GM21717 (cell line): Measurements from ENCODE around the gene CYP2A7.
"Not testable (repeated sequence)": the region's sequence is repeated elsewhere in the genome, so short reads cannot be mapped to it uniquely, and the experiment has no call there.

Experiments
- ATAC-seq: cut with Tn5 transposase; IDR thresholded peaks from one replicate; pipeline ENCODE4 v1.9.1; 2021; ENCODE audit warnings: mild to moderate bottlenecking, moderate library complexity; ENCODE audit not compliant: unreplicated experiment

CYP2A7 gene

DNA sequence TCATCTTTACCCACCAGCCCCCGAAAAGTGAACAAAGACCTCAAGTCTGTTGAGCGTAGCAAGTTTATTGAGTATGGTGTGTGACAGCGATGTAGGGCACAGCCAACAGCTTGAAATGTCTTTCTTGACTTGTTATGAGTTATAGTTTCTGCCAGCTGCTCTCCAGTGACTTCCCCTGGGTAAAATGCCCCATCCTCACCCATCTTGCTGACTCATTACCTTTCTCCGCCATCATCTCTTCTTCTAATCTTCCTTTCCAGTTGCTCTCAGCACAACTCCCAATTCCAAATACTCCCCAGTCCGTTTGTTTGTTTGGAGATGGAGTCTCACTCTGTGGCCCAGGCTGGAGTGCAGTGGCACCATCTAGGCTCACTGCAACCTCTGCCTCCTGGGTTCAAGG is 18.5 kb upstream of the CYP2A7 start:
- not testable (repeated sequence) for ATAC-seq

DNA sequence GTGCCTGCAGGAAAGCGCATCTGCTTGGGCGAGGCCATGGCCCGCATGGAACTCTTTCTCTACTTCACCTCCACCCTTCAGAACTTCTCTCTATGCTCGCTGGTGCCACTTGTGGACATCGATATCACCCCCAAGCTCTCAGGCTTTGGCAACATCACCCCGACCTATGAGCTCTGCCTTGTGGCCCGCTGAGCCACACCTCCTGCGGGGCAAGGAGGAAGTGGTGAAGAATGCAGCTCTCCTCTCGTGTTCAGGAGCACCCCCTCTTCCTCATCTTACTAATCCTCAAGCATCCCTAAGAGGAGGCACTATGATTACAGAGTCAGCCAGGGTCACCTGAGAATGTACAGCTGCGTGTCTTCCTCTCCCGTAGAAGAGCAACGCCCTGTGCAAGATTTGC is 17.9 kb upstream of the CYP2A7 start:
- not testable (repeated sequence) for ATAC-seq

- ATAC-seq: not testable (repeated sequence)
Observed at GRCh38 chr19:40896843-40897789, 15.1 kb upstream of the CYP2A7 start.

DNA sequence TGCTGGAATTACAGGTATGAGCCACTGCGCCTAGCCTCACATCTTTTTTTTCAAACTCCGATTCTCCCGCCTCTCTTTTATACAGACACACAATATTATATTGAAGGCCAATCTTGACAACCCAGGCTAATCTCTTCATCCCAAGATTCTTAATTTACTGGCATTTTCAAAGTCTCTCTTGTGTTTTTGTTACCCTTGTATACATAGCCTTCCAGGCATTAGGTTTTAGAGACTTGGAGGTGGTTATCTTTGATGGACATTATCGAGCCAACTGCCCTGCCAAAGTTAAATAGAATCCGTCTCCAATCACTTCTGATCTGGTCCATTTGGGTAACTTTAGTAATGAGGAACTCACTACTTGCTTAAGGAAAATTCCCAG is 14.4 kb upstream of the CYP2A7 start:
- no peak for ATAC-seq

GRCh38 chr19:40893112-40893511 is 11.1 kb upstream of the CYP2A7 start:
- ATAC-seq: no peak

GRCh38 chr19:40889366-40889765 is 7.3 kb upstream of the CYP2A7 start:
- no peak for ATAC-seq

GRCh38 chr19:40888191-40888590 is 6.2 kb upstream of the CYP2A7 start:
- ATAC-seq: no peak

DNA sequence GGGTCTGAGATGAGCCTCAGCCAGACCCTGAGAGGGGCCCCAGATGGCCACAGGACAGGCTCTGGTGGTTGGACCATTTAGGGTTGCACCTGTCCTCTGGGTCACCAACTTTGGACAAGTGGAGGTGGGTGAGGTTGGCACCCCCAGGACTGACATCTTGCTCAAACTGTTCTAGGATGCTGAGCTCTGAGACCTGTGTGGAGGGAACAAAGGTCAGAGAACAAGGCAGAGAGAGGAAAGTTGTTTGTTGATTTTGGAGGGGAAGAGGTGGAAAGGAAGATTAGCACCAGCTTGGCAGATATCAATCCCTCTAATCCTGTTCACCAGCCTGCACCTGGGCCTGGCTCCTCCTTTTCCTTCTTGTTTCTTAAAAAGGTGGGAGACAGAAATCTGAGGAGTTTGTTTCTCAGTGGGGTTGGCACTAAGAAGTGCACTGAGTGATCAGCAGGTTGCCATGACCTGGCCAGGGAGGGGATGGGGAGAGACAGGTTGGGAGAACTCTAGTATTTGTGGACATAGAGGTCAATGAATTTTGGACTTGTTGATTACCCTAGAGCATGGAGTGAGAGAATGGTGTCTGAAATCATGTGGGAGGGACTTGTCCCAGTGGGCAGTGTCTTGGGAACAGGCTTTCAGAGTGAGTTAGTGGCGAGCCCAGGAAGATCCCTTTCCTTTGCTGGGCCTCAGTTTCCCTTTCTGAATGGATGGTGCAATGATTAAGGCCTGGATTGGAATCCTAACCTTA is 2.3 kb upstream of the CYP2A7 start:
- not testable (repeated sequence) for ATAC-seq

DNA sequence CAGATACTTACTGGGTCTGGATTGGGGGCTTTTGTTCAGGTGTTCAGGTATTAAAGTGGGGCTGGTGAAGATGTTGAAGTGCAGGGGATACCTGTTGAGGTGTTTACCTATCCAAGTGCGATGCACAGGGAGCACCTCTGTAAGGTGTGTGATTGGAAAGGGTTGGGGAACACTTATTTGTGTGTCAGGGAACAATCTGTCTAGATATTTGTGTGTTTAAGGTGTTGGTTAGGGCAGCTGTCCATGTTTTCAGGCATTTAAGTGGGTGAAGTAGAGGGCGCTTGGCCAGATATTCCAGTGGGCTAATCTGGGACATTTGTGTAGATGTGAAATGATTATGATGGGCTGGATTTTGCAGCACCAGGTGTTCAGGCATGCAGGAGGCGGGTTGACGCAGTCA is 2.7 kb downstream of the CYP2A7 start:
- not testable (repeated sequence) for ATAC-seq

- ATAC-seq: not testable (repeated sequence)
Observed at GRCh38 chr19:40875526-40875951, 6.5 kb downstream of the CYP2A7 start.

DNA sequence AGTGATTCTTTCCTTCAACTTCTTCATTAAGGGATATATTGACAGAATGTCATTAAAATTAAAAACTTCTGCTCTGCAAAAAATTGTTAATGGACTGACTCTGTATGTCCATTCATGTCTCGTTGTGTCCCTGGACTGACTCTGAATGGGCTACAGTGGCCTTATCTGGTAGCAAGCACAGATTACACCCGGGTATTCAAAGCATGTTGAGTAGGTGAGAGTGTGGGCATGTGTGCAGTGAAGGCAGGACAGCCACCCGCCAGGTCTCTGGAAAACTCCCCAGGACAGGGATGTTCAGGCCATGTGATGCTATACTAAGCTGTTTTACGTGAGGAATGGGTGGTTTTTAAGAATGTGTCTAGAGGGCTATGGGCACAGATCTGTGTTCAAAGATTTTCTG is 7.2 kb downstream of the CYP2A7 start:
- not testable (repeated sequence) for ATAC-seq

DNA sequence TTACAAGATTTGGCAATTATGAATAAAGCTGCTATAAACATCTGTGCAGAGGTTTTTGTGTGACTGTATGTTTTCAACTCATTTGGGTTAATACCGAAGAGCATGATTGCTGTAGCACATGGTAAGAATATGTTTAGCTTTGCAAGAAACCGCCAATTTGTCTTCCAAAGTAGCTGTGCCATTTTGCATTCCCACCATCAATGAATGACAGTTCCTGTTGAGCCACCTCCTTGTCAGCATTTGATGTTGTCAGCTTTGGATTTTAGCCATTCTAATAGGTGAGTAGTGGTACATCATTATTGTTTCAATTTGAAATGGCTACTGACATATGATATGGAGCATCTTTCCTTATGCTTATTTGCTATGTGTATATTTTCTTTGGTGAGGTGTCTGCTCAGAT is 8.2 kb downstream of the CYP2A7 start:
- not testable (repeated sequence) for ATAC-seq

- no peak for ATAC-seq
Observed at GRCh38 chr19:40872209-40872608, 9.8 kb downstream of the CYP2A7 start.

DNA sequence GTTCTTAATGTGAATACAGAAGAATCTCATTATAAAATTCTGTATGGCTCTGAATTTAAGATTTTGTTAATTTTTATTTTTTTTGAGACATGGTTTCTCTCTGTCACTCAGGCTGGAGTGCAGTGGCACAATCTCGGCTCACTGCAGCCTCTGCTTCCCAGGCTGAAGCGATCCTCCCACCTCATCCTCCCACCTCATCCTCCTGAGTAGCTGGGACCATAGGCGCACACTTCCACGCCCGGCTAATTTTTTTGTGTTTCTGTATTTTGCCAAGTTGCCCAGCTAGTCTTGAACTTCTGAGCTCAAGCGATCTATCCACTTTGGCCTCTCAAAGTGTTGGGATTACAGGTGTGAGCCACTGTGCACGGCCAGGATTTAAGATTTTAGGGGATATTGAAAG is 14.3 kb downstream of the CYP2A7 start:
- no peak for ATAC-seq

- not testable (repeated sequence) for ATAC-seq
Observed at GRCh38 chr19:40864739-40865496, 17.1 kb downstream of the CYP2A7 start.

DNA sequence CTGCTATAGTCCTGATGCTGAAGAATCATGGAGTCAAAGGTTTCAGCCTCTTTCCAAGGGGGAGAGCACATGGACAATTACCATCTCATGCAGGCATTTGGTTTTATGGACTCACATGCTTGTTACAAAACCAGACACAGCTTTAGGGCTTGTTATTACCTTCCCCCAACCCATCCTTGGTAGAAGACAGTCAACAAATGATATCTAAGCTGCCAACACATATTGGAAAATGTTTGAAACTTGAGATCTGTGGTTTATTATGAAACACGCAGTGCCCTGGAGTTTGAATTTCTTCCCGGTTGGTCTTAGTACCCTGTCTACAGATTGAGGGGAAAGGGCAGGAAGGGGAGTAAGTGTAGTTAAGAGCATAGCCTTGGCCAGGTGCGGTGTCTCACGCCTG is 19.2 kb downstream of the CYP2A7 start:
- ATAC-seq: no peak

DNA sequence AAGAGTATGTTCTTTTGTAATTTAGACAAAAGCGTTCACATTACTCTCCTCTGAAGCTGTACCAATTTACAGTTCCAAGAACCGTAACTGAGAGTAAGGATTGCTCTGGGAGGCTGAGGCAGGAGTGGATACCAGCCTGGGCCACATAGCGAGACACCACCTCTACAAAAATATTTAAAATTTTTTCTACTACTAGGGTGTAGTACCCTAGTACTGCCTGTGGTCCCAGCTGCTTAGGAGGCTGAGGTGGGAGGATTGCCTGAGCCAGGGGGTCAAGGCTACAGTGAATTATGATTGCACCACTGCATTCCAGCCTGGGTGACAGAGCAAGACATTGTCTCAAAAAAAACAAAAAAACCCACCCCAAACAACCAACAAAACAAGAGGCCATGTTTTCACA is 19.7 kb downstream of the CYP2A7 start:
- ATAC-seq: no peak

DNA sequence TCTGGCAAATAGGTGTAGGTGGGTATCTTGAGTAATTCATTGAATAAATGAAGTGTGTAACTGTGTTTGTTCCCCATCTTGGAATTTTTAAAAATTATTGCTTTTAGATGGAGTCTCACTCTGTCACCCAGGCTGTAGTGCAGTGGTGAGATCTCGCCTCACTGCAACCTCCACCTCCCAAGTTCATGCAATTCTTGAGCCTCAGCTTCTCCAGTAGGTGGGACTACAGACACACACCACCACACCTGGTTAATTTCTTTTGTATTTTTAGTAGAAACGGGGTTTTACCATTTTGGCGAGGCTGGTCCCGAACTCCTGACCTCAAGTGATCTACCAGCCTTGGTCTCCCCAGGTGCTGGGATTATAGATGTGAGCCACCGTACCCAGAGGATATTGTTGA is 23.9 kb downstream of the CYP2A7 start:
- no peak for ATAC-seq

- ATAC-seq: not testable (repeated sequence)
Observed at GRCh38 chr19:40852467-40853152, 29.4 kb downstream of the CYP2A7 start.

- ATAC-seq: not testable (repeated sequence)
Observed at GRCh38 chr19:40850277-40850676, 31.8 kb downstream of the CYP2A7 start, which contains the start of gene CYP2A6. CYP2A6 (minus strand) TSS chr19:40850447; CDS start chr19:40850426, 21 bp downstream.
